GM19023 (cell line): ENCODE measurements around the gene MLXIP.
"Not testable (repeated sequence)": the region's sequence is repeated elsewhere in the genome, so short reads cannot be mapped to it uniquely, and the experiment has no call there.

Experiments used
- ATAC-seq: cut with Tn5 transposase; IDR thresholded peaks from one replicate; pipeline ENCODE4 v1.9.1; 2021; ENCODE audit warnings: mild to moderate bottlenecking, moderate library complexity; ENCODE audit not compliant: unreplicated experiment

Gene MLXIP, protein sequence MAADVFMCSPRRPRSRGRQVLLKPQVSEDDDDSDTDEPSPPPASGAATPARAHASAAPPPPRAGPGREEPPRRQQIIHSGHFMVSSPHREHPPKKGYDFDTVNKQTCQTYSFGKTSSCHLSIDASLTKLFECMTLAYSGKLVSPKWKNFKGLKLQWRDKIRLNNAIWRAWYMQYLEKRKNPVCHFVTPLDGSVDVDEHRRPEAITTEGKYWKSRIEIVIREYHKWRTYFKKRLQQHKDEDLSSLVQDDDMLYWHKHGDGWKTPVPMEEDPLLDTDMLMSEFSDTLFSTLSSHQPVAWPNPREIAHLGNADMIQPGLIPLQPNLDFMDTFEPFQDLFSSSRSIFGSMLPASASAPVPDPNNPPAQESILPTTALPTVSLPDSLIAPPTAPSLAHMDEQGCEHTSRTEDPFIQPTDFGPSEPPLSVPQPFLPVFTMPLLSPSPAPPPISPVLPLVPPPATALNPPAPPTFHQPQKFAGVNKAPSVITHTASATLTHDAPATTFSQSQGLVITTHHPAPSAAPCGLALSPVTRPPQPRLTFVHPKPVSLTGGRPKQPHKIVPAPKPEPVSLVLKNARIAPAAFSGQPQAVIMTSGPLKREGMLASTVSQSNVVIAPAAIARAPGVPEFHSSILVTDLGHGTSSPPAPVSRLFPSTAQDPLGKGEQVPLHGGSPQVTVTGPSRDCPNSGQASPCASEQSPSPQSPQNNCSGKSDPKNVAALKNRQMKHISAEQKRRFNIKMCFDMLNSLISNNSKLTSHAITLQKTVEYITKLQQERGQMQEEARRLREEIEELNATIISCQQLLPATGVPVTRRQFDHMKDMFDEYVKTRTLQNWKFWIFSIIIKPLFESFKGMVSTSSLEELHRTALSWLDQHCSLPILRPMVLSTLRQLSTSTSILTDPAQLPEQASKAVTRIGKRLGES

DNA sequence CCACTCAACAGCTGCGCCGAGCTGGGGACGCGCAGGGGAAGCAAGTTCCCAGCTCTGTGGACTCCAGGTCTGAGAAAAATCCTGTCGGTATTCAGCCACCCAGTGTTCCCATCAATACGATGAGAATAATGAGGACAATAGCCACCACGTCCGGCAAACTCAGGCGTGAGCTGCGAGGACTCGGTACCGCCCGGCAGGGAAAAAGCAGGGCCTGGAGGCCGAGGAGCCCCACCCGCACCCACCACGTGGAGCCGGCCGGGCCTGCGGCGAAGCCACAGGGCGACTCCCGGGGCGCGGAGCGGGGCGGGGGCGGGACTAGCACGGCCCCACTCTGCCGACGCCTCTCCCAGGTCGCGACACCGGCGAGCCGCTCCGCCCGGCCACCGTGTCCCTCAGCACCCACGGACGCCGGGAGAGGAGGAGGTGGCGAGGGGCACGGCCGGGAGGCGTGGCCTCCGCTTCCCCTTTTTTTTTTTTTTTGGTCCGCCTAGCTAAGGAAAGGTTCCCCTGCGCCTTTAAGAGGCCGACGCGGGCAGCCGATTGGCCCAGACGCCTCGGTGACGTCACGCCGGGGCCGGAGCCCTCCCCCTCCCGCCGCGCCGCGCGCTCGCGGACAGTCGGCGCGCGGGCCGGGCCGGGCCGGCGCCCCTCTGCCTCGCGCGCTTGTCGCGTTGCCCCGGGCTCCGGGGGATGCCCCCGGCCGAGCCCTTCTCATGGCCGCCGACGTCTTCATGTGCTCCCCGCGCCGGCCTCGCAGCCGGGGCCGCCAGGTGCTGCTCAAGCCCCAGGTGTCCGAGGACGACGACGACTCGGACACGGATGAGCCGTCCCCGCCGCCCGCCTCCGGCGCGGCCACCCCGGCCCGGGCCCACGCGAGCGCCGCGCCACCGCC is at the start of gene MLXIP:
MLXIP (plus strand) TSS at position 616 of the 892 bp plus-strand sequence; CDS start at position 714, 98 bp downstream.
- peak; percentile 88 for ATAC-seq

DNA sequence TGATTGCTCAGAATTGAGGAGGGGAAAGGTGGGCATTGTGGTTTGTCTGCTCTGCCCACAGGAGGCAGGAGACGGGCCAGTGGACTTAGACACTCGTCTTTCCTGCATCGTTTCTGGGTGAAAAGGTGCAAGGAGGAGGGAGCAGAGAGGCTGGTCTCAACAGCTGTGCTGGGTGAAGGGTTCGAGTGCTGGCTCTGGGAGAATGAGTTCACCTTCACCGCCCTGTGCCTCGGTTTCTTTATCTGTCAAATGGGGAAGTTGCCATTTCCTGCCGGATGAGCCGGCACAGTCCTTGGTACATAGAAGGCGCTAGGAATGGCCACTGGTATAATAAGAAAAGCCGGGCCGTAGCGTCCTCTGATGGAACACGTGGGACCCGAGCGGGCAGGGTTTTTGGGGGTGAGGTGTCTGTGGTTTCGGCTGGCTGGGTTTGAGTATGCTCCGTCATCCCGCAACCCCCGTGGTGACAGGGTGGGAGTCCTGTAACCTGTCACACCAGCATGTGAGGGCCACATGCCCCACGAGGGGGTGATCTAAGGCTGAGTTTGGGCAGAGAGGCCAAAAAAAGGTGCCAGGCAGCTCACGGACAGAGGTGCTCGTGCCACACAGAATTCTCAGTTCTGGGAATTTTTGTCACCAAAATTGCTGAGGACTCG is 49.5 kb upstream of the MLXIP start:
- ATAC-seq = no peak

DNA sequence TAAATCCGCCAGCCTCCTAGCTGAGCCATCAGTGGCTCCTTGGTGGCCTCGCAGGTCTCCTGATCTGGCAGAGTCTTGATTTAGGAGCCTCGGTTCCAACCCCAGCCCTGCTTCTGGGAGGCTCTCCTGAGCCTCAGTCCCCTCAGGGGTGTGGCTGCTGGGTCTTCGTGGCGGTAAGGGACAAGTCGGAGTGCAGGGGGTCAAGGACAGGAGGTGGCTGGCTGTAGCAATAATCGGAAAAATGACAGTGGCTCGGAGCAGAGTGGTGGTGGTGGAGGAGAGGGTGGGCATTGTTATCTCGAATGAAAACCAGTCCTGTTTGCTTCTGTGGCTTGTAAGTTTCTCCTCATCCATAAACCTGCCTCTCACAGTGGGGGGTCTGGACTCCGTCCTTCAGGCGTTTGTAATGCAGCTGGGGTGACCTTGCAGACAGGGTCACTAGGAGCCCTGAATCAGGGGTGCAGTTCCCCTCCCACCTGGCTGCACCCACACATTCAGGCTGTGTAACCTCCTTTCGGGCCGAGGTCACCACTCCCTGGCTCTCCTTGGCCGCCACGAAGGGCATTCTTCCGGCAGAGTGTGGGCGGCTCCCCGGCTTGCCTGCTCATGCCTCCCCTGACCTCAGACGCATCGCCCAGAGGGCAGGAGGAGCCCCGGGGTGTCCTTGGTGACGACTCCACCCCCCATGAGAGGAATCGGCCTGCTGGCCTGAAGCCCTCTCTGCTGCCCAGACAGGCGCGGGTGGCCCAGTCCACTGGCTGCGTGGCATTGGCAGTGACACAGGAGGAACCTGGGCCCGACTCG is 48.7 kb upstream of the MLXIP start:
- no peak for ATAC-seq

- ATAC-seq = no peak
These were observed 48.0 kb upstream of the MLXIP start for GRCh38 chr12:122030424-122031035.

DNA sequence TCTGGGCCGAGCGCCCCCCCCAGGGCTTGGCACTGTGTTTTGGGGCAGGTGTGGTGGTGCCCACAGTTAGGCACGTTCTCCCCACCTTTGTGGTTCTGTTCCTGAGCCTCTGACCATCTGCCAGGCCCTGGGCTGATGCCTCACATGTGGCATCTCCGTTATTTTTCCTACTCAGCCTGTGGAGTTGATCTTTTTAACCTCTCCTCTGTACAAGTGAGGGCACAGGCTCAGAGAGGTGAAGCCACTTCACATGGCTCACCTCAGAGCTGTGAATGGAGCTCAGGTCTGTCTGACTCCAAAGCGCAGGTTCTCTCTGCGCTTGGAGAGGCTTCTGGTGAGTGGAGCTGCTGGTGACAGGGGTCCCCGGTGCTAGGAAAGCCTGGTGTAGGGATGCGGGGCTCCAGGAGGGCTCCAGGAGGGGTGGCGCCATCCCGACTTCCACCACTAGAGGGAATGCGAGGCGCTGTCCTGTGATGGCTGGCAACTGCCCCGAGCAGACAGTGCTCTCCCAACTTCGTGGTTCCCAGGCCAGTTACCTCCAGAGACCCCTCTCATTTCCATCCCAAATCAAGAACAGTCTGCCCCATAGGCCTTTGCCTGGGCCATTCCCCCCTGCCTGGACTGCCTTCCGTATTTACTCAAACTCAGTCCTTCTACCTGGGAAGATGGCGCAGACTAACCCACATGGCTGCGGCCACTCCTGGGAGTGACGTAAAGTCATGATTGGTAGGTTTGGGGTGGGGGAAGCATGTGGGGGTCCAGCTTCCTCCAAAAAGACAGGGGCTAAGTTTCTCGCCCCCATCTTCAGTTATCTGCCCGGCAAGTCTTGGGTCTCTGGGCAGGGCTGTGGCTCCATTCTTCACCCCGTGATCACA is 47.0 kb upstream of the MLXIP start:
- no peak for ATAC-seq

DNA sequence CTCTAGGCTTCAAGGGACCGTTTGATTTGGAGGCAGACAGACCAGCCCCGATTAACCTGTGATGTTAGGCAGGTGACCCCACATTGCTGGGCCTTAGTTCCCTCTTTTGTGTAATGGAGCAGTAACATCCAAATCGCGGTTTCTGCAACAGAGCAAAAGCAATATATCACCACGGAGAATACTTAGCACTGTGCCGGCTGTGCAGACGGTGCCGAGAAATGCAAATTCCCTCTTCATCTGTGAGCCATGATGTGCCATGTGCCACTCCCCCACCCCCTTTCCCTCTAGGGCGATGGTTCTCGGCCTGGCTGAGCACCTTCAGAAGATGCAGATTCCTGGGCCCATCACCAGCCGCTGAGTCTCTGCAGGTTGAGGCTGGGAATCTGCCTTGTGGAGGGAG is 46.0 kb upstream of the MLXIP start:
- ATAC-seq = no peak

GRCh38 chr12:122035292-122035691 is 43.3 kb upstream of the MLXIP start:
- no peak for ATAC-seq

- no peak for ATAC-seq
These were observed 42.4 kb upstream of the MLXIP start for GRCh38 chr12:122036153-122036552.

- ATAC-seq = no peak
These were observed 37.8 kb upstream of the MLXIP start for GRCh38 chr12:122040579-122041386.

- ATAC-seq = not testable (repeated sequence)
These were observed 37.1 kb upstream of the MLXIP start for GRCh38 chr12:122041458-122041857.

DNA sequence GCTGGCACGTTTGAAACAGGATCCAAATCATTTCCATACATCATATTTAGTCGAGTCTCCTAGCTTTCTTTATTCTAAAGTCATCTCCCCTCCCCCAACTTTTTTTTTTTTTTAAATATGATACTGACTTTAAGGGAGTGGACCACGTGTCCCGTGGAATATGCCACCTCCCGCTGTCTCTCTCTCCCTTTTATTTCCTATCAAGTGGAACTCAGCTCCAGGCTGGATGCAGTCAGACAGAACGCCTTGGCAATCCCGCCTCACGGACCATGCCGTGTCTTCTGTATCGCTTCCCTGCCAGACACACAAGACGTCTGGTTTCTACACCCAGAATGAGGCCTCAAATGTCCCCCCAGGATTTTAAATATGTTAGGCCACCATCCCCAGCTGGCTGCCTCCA is 35.6 kb upstream of the MLXIP start:
- no peak for ATAC-seq

DNA sequence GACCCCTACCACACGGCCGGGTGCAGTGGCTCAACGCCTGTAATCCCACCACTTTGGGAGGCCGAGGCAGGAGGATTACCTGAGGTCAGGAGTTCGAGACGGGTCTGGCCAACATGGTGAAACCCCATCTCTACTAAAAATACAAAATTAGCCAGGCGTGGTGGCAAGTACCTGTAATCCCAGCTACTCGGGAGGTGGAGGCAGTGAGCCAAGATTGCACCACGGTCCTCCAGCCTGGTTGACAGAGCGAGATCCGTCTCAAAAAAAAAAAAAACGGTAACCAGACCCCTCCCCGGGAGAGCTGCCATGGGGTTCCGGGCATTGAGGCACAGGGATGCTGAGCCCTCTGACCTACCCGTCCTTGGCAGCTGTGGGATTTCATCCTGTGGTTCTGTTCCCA is 35.1 kb upstream of the MLXIP start:
- no peak for ATAC-seq

DNA sequence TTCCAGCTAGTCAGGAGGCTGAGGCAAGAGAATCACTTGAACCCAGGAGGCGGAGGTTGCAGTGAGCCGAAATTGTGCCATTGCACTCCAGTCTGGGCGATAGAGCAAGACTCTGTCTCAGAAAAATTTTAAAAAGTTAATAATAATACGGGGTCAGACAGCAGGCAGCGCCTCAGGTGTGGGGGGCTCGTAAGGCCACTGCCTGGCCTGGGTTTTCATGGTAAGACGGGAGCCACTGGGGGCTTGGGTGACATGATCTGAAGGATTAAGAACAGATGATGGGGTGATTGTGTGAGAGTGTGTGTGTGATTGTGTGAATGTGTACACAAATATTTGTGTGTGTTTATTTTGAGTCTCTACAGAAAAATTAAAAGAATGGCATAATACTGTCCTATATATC is 33.3 kb upstream of the MLXIP start:
- ATAC-seq = no peak

DNA sequence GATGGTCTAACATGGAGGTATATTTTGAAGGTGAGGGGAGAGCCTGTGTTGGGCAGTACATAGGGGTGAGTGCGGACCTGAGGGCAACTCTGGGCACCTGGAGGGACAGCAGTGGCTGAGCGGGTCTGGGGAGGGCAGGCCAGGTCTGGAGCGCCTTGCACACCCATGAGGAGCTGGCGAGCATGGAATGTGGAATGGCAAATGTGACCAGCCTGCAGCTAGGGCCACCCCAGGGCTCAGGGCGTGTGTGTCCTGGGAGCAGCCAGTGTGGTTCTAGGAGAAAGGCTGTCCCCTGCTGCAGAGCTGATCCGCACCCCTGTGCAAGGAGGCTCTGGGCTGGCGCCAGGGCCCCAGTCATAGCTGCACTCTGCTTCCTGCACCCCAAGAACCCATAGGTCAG is 32.4 kb upstream of the MLXIP start:
- ATAC-seq = no peak

GRCh38 chr12:122048151-122048550 is 30.4 kb upstream of the MLXIP start:
- ATAC-seq = no peak

GRCh38 chr12:122049827-122050226 is 28.7 kb upstream of the MLXIP start:
- no peak for ATAC-seq

GRCh38 chr12:122050706-122051105 is 27.9 kb upstream of the MLXIP start:
- ATAC-seq = no peak
